GM10248 (cell line): ENCODE results near the gene PUSL1.

Source experiments
- CTCF ChIA-PET: fragments of 300-600 bp; sonication (Branson Sonifier 250); formaldehyde crosslinking; extraction: SDS; loops from one replicate; lab custom pipeline; 2021; ENCODE audit warnings: antibody characterized with exemption; lab: Yijun Ruan, JAX
- POLR2A ChIA-PET: fragments of 350-650 bp; sonication (Branson Sonifier 250); formaldehyde crosslinking; extraction: SDS; loops from one replicate; lab custom pipeline; 2020; ENCODE audit warnings: antibody characterized with exemption; lab: Yijun Ruan, JAX
- DNase-seq: peaks from one replicate; pipeline ENCODE4 v3.0.0; 2012; ENCODE audit errors: extremely low spot score
- CTCF ChIP-seq: IDR thresholded peaks from 2 replicates; pipeline ENCODE4 v1.5.1; 2012; ENCODE audit warnings: mild to moderate bottlenecking, low read depth; ENCODE audit errors: extremely low read depth, missing control alignments, control extremely low read depth

The PUSL1 gene

DNA sequence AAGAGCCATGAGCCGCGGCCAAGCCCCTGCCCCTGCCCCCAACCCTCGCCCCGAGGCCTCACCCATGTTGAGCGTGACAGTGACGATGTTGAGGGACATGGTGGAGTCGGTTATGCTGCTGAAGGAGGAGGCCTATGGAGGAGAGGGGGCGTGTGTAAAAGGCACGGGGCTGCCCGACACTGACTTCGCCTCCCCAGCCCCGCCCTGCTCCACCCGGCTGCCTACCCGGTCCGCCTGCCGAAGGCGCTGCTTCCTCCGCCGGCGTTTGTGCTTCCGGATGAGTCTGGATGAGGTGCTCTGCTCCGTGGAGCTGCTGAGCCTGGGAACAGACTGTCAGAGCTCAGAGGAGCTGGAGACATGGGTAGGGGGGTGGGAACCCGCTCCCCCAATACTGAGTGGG lies 31.8 kb downstream of the PUSL1 start:
- ChIA-PET CTCF (no interaction called here), POLR2A (no interaction called here)
- no peak for DNase-seq
- TF ChIP-seq CTCF, result no peak

- no peak for TF ChIP-seq CTCF
- ChIA-PET CTCF (no interaction called here), POLR2A (no interaction called here)
- no peak for DNase-seq
These were observed 32.6 kb downstream of the PUSL1 start for GRCh38 chr1:1340791-1341548.

GRCh38 chr1:1341549-1342021 lies 33.2 kb downstream of the PUSL1 start:
- no peak for TF ChIP-seq CTCF
- ChIA-PET POLR2A (no interaction called here), CTCF (no interaction called here)
- no peak for DNase-seq

GRCh38 chr1:1342061-1342562 lies 33.7 kb downstream of the PUSL1 start:
- TF ChIP-seq CTCF, result no peak
- ChIA-PET CTCF (no interaction called here), POLR2A (no interaction called here)
- DNase-seq, result no peak

DNA sequence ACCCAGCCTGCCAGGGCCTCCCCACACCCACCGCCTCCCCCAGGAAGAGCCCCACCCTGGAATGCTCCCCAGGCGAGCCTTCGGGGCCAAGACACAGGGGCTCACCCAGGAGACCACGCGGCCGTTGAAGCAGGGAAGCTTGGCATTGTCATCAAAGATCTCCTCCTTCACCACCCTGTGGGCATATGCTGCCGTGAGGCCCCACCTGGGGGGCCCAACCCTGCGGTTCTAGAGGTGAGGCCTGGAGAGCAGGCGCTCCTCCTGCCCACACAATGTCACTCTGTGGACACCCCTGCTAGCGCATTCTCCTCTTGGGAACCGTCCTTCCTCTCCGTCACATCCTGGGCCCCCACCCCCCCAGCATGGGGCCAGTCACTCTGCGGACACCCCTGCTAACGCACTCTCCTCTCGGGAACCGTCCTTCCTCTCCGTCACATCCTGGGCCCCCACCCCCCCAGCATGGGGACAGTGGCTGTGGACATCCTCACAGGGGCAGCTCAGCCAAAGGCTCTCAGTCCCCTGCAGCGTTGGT lies 34.3 kb downstream of the PUSL1 start:
- POLR2A ChIA-PET, result no interaction called here
- TF ChIP-seq CTCF, result no peak
- DNase-seq, result no peak
- CTCF ChIA-PET, result no interaction called here

- no peak for DNase-seq
- POLR2A ChIA-PET, result no interaction called here
- TF ChIP-seq CTCF, result no peak
- CTCF ChIA-PET, result no interaction called here
These were observed 35.5 kb downstream of the PUSL1 start for GRCh38 chr1:1343811-1344421.
